GM19452 (cell line): ENCODE measurements around the gene FARSA.
"Not testable (repeated sequence)": the region's sequence is repeated elsewhere in the genome, so short reads cannot be mapped to it uniquely, and the experiment has no call there.

Experiments
- ATAC-seq: cut with Tn5 transposase; IDR thresholded peaks from one replicate; pipeline ENCODE4 v1.9.1; 2021; ENCODE audit not compliant: unreplicated experiment

Gene FARSA

DNA sequence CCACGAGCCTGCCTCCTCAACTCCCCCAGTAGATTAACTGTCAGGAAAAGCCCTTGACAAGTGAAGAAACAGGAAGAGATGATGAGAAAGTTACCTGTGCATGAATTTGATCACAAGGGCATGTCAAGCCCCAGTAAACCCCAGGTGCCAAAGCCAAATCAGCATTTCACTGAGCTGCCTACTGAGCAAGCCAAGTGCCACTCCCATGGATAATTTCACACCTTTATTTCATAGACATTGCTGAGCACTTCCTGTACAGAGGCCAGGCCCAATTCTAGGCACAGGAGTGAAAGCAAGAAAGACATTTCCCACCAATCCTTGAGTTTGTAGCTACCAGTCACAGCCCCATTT lies 21.1 kb upstream of the FARSA start:
- no peak for ATAC-seq

DNA sequence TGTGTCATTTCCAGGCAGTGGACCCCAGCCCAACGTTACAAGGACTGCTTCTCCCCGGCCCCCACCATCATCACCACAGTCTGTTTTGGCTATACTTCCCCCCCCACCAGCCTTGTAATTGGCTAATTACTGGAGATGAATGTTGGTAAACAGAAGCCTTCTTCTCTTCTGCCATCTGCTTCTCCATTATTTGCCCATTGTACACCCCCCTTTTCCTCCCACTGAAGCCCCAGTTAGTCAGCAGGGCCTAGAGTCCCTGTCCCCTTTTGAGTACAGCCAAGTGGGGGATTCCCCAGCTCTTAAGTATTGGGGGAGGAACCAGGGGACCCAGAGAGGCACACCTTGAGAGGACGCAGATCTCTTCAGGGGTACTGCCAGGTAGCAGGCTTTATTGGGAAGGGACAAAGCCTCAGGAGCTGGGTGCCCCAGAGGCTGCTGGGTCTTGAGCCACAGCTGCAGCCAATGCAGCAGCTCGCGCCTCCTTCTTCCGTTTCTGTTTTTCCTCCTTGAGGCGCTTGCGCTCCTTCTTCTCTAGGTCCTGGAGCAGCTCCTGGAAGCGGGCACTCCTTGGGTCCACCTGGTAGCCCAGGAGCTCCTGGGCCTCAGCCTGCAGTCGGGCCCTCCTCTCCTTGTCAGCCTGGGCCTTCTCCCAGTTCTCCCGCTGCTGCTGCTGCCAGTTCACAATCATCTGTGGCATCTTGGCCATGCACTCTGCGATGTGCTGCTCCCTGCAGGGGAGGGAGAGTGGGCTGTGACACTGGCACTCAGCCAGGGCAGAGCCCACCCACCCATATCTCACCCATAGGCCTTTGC lies 20.5 kb upstream of the FARSA start:
- no peak for ATAC-seq

DNA sequence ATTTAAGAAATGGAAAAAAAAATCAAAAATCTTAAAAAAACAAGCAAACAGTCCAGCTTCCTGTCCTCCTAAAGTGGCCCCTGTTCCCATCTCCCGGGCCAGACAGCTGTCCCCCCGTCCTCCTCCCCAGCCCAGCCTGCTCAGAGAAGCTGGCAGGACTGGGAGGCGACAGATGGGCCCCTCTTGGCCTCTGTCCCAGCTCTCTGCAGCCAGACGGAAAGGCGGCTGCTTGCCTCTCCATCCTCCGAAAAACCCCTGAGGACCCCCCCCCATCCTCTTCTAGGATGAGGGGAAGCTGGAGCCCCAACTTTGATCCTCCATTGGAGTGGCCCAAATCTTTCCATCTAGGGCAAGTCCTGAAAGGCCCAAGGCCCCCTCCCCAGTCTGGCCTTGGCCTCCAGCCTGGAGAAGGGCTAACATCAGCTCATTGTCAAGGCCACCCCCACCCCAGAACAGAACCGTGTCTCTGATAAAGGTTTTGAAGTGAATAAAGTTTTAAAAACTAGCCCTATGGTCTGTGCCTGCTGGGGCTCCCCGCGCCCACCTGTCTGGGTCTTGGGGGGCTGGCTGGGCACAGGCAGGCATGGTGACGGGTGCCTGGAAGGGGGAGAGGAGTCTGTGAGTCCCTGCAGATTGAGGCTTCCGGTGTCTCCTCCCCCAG lies 19.8 kb upstream of the FARSA start:
- no peak for ATAC-seq

DNA sequence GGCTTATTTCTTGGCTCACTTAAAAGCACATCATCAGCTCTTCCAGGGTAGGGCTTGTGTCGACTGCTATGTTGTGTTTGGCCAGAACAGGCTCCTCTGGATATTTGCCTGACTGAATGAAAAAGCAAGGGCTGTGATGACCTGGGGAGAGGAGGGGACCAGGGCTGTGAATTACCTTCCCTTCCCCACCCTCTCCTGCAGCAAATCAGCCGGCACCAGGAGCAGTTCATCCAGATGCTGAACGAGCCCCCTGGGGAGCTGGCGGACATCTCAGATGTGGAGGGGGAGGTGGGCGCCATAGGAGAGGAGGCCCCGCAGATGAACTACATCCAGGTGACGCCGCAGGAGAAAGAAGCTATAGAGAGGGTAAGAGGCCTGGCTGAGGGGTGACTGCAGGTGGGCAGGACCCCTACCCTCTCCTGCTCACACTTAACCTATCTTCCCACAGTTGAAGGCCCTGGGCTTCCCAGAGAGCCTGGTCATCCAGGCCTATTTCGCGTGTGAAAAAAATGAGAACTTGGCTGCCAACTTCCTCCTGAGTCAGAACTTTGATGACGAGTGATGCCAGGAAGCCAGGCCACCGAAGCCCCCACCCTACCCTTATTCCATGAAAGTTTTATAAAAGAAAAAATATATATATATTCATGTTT lies 19.1 kb upstream of the FARSA start:
- ATAC-seq, result no peak

DNA sequence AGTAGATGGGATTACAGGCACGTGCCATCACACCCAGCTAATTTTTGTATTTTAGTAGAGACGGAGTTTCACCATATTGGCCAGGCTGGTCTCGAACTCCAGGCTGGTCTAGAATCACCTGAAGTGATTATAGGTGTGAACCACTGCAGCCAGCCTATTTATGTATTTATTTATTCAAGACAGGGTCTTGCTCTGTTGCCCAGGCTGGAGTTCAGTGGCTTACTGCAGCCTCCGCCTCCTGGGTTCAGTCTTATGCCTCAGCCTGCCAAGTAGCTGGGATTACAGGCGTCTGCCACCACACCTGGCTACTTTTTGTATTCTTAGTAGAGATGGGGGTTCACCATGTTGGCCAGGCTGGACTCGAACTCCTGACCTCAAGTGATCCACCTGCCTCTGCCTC lies 18.5 kb upstream of the FARSA start:
- ATAC-seq, result not testable (repeated sequence)

DNA sequence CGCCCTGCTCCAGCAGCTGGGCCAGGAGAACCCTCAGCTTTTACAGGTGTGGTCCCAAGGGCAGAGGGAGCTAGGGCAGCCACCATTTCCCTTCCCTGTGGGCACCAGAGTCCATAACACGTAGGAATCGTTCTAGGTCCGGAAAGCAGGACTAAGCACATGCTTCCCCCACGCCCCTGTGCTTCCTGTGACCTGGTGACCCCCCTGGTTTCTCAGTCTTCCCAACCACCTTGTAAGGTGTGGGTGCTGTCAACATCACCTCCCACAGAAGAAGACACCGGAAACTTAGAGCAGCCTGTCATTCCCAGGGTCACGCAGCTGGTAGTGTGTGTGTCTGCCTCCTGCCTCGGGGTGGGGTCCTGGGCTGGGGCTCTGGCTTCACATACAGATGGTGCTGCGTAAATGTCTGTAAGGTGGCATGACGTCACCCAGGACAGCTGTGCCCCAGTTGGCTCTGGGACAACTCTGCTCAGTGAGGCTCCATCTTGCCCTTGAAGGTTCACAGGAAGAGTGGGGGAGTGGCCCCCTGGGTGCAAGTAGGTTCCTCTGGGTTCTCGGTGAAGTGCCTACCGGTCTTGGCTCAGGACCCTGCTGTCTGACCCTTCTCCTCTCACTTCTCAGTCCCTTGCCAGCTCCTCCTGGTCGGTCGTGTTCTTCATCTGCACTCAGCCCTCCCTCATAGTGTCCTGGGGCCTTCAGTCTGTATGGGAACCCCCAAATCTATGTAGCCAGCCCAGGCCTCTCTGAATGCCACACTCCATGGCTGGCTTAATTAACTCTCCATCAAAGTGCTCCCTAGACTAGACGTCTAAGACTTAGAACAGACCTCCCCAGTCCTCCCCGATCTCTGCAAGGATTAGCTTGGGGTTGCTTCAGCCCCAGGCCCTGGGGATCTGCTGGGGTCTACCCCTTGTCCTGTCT lies 16.1 kb upstream of the FARSA start:
- no peak for ATAC-seq

DNA sequence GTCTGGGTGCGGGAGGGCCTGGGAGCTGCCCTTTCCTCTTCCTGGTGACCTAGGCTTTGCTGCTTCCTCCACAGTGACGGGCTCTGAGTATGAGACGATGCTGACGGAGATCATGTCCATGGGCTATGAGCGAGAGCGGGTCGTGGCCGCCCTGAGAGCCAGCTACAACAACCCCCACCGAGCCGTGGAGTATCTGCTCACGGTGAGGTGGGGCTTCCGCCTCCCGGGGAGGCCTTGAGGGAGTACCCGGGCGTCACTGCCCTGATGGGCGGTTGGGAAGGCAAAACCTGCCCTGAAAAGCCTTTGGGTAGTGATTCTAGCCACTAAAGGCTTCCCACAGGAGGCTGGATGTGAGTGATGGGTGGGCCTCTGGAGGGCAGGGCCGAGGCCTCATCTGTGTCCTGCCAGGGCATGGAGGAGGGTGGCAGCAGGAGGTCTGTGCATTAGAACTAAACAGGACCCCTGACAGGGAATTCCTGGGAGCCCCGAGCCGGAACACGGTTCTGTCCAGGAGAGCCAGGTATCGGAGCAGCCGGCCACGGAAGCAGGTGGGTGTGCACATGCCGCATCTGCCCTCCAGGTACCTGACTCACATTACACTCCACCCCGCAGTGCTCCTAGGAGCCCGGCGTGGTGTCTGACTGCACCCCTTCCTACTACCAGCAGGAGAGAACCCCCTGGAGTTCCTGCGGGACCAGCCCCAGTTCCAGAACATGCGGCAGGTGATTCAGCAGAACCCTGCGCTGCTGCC lies 15.3 kb upstream of the FARSA start:
- no peak for ATAC-seq

DNA sequence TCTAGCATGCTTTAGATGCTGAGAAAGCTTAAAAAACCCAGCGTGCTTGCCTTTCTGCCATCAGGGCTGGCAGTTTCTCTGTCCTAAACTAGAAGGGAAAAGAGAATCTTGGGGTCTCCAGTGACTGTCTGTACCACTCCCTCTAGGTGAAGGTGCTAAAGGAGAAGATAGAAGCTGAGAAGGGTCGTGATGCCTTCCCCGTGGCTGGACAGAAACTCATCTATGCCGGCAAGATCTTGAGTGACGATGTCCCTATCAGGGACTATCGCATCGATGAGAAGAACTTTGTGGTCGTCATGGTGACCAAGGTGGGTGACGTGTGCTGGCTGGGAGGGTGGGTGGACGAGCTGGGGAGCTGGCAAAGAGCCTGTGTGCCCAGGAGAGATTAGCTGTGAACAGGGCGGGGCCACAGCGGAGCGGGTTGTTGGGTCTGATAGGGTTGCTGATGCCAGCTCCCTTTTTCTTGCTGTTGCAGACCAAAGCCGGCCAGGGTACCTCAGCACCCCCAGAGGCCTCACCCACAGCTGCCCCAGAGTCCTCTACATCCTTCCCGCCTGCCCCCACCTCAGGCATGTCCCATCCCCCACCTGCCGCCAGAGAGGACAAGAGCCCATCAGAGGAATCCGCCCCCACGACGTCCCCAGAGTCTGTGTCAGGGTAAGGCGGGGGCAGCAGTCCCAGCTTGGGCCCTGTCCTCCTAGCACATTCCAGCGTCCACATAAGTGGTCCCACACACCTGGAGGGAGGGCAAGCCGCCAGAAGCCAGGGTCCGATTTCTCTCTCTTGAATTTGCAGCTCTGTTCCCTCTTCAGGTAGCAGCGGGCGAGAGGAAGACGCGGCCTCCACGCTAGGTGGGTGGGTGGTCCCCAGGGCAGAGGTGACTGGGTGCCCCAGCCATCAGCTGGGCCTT lies 14.4 kb upstream of the FARSA start:
- no peak for ATAC-seq

DNA sequence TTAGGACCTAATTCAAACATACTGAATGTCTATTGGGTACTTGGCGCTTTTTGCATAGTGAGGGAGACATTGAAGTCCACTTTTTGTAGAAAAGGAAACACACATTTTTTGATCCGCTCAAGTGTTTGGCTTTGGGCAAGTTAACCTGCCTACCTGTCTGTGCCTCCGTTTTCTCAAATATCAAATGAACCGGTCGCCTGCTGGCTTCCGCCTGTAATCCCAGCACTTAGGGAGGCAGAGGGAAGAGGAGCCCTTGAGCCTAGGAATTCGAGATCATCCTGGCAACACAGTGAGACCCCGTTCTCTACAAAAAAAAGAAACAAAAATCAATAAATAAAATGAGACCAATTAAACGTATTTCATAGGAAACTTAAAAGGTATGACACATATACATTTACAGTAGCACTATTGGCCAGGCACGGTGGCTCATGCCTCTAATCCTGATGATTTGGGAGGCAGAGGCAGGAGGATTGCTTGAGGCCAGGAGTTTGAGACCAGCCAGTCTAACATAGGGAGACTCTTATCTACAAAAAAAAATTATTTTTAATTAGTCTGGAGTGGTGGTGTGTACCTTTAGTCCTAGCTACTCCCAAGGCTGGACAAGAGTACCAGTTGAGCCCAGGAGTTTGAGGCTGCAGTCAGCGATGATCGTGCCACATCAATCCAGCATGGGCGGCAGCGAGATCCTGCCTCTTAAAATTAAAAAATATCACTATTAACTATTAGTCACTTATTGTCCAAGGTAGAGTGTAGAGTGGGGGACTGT lies 13.4 kb upstream of the FARSA start:
- no peak for ATAC-seq

DNA sequence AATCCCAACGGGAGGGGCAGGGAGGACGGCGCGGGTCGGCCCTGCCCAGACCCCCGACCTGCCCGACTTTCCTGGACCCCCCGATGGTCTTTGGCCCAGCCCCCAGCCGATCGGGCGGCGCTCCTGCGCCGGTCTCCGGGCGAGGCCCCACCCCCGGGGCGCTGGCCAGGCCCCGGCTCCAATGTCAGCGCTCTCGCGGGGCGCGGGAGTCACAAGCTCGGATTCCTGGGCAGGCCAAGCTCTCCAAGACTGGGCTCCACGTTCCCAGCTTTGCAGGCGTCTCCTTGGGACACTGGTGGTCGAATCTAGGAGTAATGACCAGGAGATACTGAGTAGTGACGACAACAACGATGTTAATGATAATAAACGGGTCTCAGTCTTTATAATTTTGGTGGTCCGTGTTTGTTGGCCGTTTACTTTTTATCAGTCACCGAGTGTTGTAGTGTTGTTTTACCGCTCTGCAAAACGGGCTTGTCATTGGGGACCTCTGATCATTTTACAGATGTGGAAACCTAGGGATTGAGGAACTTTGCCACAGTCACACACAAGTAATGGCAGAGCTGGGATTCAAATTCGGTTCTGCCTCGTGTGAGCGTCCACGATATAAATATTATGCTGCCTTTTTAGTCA lies 12.7 kb upstream of the FARSA start:
- peak; percentile 39 for ATAC-seq

DNA sequence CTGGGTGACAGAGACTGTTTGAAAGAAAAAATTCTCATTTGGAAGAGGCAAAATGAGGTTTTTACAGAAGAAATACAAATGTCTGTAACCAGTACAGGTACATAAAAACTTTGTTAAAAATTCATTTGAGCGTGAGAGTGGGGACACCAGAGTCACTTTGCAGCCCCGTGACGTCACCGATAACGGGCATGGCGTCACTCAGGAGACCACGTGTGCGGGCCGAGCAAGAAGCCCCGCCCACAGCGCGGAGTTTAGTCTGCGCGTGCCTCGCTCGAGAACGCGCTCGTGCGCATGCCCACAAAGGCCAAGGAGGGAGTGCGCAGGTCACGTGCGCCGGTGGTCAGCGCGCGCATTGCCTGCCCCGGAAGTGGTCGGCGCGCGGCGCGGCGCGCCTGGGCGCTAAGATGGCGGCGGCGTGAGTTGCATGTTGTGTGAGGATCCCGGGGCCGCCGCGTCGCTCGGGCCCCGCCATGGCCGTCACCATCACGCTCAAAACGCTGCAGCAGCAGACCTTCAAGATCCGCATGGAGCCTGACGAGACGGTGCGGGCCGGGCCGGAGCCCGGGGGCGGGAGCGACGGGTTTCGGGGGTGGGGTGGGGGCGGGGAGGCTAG lies 12.1 kb upstream of the FARSA start, which contains the start of gene RAD23A:
Gene RAD23A (plus strand): TSS at position 384 of the 613 bp plus-strand sequence. CDS start 87 bp downstream, at position 471.
- ATAC-seq, result peak; percentile 75

DNA sequence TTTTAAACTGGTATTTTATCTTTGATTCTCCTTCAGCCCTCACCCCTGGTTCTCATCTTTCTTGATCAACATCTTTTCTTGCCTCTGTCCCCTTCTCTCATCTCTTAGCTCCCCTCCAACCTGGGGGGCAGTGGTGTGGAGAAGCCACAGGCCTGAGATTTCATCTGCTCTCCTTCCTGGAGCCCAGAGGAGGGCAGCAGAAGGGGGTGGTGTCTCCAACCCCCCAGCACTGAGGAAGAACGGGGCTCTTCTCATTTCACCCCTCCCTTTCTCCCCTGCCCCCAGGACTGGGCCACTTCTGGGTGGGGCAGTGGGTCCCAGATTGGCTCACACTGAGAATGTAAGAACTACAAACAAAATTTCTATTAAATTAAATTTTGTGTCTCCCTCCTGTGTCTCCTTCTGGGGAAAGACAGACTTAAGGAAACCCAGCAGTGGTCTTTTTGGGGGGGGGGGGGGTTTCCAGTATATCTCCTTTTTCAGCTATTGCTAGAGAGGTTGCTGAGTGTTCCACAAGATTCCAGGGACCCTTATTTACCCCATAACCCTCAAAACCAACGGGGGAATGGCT lies 10.7 kb upstream of the FARSA start:
- ATAC-seq, result no peak

DNA sequence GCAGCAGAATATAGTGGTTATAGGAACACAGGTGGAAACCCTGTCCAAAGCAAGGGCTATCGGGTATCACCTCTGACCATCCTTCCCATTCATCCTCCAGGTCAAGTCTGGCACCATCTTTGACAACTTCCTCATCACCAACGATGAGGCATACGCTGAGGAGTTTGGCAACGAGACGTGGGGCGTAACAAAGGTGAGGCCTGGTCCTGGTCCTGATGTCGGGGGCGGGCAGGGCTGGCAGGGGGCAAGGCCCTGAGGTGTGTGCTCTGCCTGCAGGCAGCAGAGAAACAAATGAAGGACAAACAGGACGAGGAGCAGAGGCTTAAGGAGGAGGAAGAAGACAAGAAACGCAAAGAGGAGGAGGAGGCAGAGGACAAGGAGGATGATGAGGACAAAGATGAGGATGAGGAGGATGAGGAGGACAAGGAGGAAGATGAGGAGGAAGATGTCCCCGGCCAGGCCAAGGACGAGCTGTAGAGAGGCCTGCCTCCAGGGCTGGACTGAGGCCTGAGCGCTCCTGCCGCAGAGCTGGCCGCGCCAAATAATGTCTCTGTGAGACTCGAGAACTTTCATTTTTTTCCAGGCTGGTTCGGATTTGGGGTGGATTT lies 10.0 kb upstream of the FARSA start:
- ATAC-seq, result no peak

DNA sequence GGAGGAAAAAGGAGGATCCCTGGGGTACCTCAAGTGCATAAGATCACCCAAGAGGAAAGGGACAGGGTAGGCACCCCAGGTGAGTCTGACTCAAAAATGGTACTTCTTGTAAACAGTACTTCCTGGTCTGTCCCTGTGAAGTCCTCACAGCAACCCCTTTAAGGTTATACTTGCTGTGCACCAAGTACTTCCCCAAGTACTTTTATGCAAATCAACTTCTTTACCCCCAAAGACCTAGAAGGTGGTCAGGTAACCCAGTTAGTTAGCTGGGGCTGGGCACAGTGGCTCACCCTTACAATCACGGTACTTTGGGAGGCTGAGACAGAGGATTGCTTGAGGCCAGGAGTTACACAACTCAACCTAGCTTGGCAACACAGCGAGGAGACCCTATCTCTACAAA lies 7.4 kb upstream of the FARSA start:
- ATAC-seq, result no peak

DNA sequence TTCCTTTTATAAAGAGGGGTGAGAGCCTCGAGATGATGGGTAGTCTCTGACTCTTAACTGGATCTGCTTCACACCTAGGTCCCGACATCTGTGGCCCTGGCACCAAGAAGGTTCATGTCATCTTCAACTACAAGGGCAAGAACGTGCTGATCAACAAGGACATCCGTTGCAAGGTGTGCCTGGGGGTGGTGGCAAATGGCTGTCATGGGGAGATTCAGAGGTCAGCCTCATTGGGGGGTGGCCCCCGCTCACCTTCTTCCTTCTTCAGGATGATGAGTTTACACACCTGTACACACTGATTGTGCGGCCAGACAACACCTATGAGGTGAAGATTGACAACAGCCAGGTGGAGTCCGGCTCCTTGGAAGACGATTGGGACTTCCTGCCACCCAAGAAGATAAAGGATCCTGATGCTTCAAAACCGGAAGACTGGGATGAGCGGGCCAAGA lies 6.5 kb upstream of the FARSA start:
- no peak for ATAC-seq

DNA sequence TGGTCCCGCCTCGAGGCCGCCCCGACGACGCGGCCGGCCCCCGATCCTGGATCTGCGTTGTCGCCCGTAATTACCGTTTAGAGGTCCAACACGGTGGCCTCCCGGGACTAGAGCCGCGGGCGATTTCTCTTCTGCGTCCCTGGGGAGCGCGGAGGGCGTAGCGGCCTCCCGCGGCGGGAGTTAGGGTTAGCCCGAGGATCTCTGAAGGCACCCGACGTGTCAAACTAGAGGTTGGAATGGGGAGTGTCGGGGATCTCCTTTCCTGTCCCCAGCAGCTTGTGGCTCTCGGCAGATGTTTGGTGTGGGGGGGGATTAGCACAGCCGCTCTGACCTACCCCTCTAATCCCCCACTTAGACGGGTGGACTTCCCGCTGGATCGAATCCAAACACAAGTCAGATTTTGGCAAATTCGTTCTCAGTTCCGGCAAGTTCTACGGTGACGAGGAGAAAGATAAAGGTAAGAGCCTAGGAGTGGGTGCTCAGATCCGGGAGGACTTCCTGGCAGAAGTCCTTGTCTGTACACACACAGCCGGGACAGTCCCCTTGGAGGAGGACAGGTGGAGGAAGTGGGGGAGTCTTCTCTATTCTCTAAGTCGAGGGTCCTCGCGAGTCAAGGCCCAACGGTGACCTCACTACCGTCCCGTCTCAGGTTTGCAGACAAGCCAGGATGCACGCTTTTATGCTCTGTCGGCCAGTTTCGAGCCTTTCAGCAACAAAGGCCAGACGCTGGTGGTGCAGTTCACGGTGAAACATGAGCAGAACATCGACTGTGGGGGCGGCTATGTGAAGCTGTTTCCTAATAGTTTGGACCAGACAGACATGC lies 5.5 kb upstream of the FARSA start:
- ATAC-seq, result no peak
